HepG2 (cell line): Measurements from ENCODE around the gene TIMM44. TPM values are rescaled to one million over a fixed set of nuclear protein-coding genes. Genes with fewer than 3 reads are reported as not detected.

Experiments
- ARNT ChIP-seq: fragments of 450-650 bp; IDR thresholded peaks from 2 replicates; pipeline ENCODE4 v1.6.1; 2017
- GABPA ChIP-seq, 2 experiments: IDR thresholded peaks; 2 replicates each; pipeline ENCODE4 v1.6.1; 2011 to 2016; ENCODE audit warnings: low read depth in 2 of 2, low read length in 1 of 2, missing biosample characterization in 1 of 2, missing genetic modification characterization in 1 of 2
- KDM6A ChIP-seq: IDR thresholded peaks from 2 replicates; pipeline ENCODE4 v1.6.1; 2016; ENCODE audit warnings: low read depth
- KLF6 ChIP-seq: IDR thresholded peaks from 2 replicates; pipeline ENCODE4 v1.8.0; 2016; ENCODE audit warnings: missing biosample characterization, missing genetic modification reagents
- ZFY ChIP-seq: sonication (generic); formaldehyde crosslinking; IDR thresholded peaks from 2 replicates; pipeline ENCODE4 v1.4.0; 2020; ENCODE audit warnings: missing genetic modification reagents
- ZFYVE20 ChIP-seq: sonication (generic); formaldehyde crosslinking; IDR thresholded peaks from 2 replicates; pipeline ENCODE4 v1.8.0; 2023; ENCODE audit warnings: low read depth, mild to moderate bottlenecking, moderate library complexity, missing genetic modification reagents, borderline replicate concordance
- ZNF329 ChIP-seq: sonication (generic); formaldehyde crosslinking; IDR thresholded peaks from 2 replicates; pipeline ENCODE4 v1.9.0; 2021; ENCODE audit warnings: low read depth, mild to moderate bottlenecking, missing genetic modification reagents
- ZNF576 ChIP-seq: sonication (generic); formaldehyde crosslinking; IDR thresholded peaks from 2 replicates; pipeline ENCODE4 v1.4.0; 2020; ENCODE audit warnings: mild to moderate bottlenecking, missing genetic modification reagents
- ZNF766 ChIP-seq: sonication (generic); formaldehyde crosslinking; IDR thresholded peaks from 2 replicates; pipeline ENCODE4 v1.5.0; 2020; ENCODE audit warnings: missing genetic modification reagents, borderline replicate concordance
- ZNF883 ChIP-seq: sonication (generic); formaldehyde crosslinking; IDR thresholded peaks from 2 replicates; pipeline ENCODE4 v1.5.1; 2020; ENCODE audit warnings: mild to moderate bottlenecking, missing genetic modification reagents; ENCODE audit errors: not compliant biosample characterization
- polyA plus RNA-seq, 8 experiments: library from polyadenylated mRNA; depleted of rRNA in 3 of 8; stranded (reverse) in 7 of 8; unstranded in 1 of 8; fragments of >200 nt; fragmentation: Illumina TruSeq in 4 of 8; extraction: Trizol in 4 of 8; gene quantifications; 2 replicates each; pipeline versions ENCODE4 v1.2.1 to v1.2.3, GENCODE V29; 2011 to 2016; ENCODE audit warnings: low read depth in 4 of 8, missing spikeins in 1 of 8, mixed read lengths in 1 of 8; ENCODE audit not compliant: insufficient read depth in 1 of 8
- total RNA-seq, 5 experiments: library from RNA; depleted of rRNA; stranded (reverse); fragments of >200 nt; fragmentation: Illumina TruSeq; extraction: Trizol; gene quantifications; 2 replicates each; pipeline ENCODE4 v1.2.3, GENCODE V29; 2016; ENCODE audit warnings: low read depth in 1 of 5
- TF ChIP-seq, protein P1 (sequence below): sonication (generic); formaldehyde crosslinking; conservative IDR thresholded peaks from 2 replicates; pipeline ENCODE4 v1.4.0; 2020; ENCODE audit warnings: missing genetic modification reagents
- TF ChIP-seq, protein P2 (sequence below): sonication (generic); formaldehyde crosslinking; conservative IDR thresholded peaks from 2 replicates; pipeline ENCODE4 v1.8.0; 2022; ENCODE audit warnings: mild to moderate bottlenecking, moderate library complexity, missing genetic modification reagents
- TF ChIP-seq, protein P3 (sequence below): sonication (generic); formaldehyde crosslinking; IDR thresholded peaks from 2 replicates; pipeline ENCODE4 v1.8.1; 2023; ENCODE audit warnings: mild to moderate bottlenecking, missing genetic modification reagents
- TF ChIP-seq, protein P4 (sequence below): sonication (generic); formaldehyde crosslinking; IDR thresholded peaks from 2 replicates; pipeline ENCODE4 v1.5.1; 2020; ENCODE audit warnings: missing genetic modification reagents, mild to moderate bottlenecking, borderline replicate concordance
- TF ChIP-seq, protein P5 (sequence below): sonication (generic); formaldehyde crosslinking; IDR thresholded peaks from 2 replicates; pipeline ENCODE4 v1.8.0; 2022; ENCODE audit warnings: mild to moderate bottlenecking, missing genetic modification reagents, moderate library complexity
- TF ChIP-seq, protein P6 (sequence below): sonication (generic); formaldehyde crosslinking; IDR thresholded peaks from 2 replicates; pipeline ENCODE4 v1.5.0; 2020; ENCODE audit warnings: mild to moderate bottlenecking, missing genetic modification reagents

Gene TIMM44
- total and polyA plus RNA-seq, 2 of the 13 experiments (the other 11 are each of a cell fraction or from before 2014, with no cell fraction given) = 42.9 to 72.6 TPM

DNA sequence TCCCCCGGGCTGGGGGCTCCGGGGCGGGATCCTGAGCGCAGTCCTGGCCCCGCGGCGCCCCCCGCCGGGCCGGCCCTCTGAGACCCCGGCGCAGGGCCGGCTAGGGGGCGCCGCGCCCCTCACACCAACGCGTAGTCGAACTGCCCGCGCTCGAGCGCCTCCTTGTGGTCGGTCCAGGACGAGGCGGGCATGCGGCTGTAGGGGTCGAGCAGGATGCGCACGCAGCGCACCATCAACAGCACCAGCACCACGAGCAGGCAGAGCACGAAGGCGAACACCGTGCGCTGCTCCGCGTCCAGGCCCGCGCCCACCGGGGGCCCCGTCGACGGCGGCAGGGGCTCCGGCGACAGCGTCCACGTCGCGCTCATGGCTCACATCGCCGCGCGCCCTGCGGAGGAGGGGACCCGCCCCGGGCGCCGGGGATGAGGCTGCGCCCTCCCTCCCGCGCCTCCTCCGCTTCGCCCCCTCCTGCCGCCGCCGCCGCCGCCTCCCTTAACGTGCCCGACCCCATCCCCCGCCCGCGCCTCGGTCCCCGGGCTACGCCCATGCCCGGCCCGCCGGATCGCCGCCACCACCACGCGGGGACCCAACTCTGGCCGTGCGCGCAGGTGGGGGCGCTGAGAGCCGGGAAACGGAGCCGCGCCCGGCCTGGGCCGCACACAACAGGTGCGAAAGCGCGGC lies 18.2 kb downstream of the TIMM44 start (continued):
- TF ChIP-seq, protein P1, sequence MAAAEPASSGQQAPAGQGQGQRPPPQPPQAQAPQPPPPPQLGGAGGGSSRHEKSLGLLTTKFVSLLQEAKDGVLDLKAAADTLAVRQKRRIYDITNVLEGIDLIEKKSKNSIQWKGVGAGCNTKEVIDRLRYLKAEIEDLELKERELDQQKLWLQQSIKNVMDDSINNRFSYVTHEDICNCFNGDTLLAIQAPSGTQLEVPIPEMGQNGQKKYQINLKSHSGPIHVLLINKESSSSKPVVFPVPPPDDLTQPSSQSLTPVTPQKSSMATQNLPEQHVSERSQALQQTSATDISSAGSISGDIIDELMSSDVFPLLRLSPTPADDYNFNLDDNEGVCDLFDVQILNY (CRISPR knock-in tag) = peak; percentile 67; the same call in 1 of the 2 replicates
- TF ChIP-seq, protein P2, sequence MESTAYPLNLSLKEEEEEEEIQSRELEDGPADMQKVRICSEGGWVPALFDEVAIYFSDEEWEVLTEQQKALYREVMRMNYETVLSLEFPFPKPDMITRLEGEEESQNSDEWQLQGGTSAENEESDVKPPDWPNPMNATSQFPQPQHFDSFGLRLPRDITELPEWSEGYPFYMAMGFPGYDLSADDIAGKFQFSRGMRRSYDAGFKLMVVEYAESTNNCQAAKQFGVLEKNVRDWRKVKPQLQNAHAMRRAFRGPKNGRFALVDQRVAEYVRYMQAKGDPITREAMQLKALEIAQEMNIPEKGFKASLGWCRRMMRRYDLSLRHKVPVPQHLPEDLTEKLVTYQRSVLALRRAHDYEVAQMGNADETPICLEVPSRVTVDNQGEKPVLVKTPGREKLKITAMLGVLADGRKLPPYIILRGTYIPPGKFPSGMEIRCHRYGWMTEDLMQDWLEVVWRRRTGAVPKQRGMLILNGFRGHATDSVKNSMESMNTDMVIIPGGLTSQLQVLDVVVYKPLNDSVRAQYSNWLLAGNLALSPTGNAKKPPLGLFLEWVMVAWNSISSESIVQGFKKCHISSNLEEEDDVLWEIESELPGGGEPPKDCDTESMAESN (CRISPR knock-in tag) = peak; percentile 89
- peak; percentile 74 for TF ChIP-seq ZFY (CRISPR knock-in tag)
- TF ChIP-seq ZNF576 = no peak
- TF ChIP-seq ZNF329 (CRISPR knock-in tag) = peak; percentile 62; the same call in 1 of the 2 replicates
- peak; percentile 33 for TF ChIP-seq ZNF883
- TF ChIP-seq, protein P3, sequence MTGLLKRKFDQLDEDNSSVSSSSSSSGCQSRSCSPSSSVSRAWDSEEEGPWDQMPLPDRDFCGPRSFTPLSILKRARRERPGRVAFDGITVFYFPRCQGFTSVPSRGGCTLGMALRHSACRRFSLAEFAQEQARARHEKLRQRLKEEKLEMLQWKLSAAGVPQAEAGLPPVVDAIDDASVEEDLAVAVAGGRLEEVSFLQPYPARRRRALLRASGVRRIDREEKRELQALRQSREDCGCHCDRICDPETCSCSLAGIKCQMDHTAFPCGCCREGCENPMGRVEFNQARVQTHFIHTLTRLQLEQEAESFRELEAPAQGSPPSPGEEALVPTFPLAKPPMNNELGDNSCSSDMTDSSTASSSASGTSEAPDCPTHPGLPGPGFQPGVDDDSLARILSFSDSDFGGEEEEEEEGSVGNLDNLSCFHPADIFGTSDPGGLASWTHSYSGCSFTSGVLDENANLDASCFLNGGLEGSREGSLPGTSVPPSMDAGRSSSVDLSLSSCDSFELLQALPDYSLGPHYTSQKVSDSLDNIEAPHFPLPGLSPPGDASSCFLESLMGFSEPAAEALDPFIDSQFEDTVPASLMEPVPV (CRISPR knock-in tag) = no peak
- peak; percentile 92 for TF ChIP-seq ZFYVE20 (CRISPR knock-in tag)
- peak; percentile 85; the same call in 1 of the 2 replicates for TF ChIP-seq ZNF766 (CRISPR knock-in tag)
- TF ChIP-seq GABPA (IDR thresholded peaks at IDR 0.05; ENCODE audit: low read depth, low read length) = no peak
- no peak for TF ChIP-seq GABPA (CRISPR knock-in tag; IDR thresholded peaks at IDR 0.05; ENCODE audit: low read depth)
- no peak for TF ChIP-seq KDM6A
- no peak for TF ChIP-seq ARNT
- TF ChIP-seq, protein P4, sequence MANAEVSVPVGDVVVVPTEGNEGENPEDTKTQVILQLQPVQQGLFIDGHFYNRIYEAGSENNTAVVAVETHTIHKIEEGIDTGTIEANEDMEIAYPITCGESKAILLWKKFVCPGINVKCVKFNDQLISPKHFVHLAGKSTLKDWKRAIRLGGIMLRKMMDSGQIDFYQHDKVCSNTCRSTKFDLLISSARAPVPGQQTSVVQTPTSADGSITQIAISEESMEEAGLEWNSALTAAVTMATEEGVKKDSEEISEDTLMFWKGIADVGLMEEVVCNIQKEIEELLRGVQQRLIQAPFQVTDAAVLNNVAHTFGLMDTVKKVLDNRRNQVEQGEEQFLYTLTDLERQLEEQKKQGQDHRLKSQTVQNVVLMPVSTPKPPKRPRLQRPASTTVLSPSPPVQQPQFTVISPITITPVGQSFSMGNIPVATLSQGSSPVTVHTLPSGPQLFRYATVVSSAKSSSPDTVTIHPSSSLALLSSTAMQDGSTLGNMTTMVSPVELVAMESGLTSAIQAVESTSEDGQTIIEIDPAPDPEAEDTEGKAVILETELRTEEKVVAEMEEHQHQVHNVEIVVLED (CRISPR knock-in tag) = peak; percentile 37; the same call in 1 of the 2 replicates
- TF ChIP-seq, protein P5, sequence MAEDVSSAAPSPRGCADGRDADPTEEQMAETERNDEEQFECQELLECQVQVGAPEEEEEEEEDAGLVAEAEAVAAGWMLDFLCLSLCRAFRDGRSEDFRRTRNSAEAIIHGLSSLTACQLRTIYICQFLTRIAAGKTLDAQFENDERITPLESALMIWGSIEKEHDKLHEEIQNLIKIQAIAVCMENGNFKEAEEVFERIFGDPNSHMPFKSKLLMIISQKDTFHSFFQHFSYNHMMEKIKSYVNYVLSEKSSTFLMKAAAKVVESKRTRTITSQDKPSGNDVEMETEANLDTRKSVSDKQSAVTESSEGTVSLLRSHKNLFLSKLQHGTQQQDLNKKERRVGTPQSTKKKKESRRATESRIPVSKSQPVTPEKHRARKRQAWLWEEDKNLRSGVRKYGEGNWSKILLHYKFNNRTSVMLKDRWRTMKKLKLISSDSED (CRISPR knock-in tag) = peak; percentile 69; the same call in 1 of the 2 replicates
- TF ChIP-seq, protein P6, sequence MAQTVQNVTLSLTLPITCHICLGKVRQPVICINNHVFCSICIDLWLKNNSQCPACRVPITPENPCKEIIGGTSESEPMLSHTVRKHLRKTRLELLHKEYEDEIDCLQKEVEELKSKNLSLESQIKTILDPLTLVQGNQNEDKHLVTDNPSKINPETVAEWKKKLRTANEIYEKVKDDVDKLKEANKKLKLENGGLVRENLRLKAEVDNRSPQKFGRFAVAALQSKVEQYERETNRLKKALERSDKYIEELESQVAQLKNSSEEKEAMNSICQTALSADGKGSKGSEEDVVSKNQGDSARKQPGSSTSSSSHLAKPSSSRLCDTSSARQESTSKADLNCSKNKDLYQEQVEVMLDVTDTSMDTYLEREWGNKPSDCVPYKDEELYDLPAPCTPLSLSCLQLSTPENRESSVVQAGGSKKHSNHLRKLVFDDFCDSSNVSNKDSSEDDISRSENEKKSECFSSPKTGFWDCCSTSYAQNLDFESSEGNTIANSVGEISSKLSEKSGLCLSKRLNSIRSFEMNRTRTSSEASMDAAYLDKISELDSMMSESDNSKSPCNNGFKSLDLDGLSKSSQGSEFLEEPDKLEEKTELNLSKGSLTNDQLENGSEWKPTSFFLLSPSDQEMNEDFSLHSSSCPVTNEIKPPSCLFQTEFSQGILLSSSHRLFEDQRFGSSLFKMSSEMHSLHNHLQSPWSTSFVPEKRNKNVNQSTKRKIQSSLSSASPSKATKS (CRISPR knock-in tag) = no peak
- TF ChIP-seq KLF6 (CRISPR knock-in tag) = no peak
